Stomach (tissue), 4 donors: Measurements from ENCODE around the gene HIF1A.

Experiments
- EP300 ChIP-seq: sonication (generic); formaldehyde crosslinking; IDR thresholded peaks from one replicate; pipeline ENCODE4 v1.6.1; 2017; ENCODE audit warnings: antibody characterized with exemption
- TF ChIP-seq, protein P1 (sequence below), 7 experiments: fragments of 450-650 bp in 4 of 7; fragments of 200-600 bp in 3 of 7; sonication (generic) in 3 of 7; IDR thresholded peaks; one replicate each; pipeline ENCODE4 v1.5.1; 2016 to 2019; ENCODE audit warnings: antibody characterized with exemption in 7 of 7, control low read depth in 2 of 7, mild to moderate bottlenecking in 1 of 7

DNA sequence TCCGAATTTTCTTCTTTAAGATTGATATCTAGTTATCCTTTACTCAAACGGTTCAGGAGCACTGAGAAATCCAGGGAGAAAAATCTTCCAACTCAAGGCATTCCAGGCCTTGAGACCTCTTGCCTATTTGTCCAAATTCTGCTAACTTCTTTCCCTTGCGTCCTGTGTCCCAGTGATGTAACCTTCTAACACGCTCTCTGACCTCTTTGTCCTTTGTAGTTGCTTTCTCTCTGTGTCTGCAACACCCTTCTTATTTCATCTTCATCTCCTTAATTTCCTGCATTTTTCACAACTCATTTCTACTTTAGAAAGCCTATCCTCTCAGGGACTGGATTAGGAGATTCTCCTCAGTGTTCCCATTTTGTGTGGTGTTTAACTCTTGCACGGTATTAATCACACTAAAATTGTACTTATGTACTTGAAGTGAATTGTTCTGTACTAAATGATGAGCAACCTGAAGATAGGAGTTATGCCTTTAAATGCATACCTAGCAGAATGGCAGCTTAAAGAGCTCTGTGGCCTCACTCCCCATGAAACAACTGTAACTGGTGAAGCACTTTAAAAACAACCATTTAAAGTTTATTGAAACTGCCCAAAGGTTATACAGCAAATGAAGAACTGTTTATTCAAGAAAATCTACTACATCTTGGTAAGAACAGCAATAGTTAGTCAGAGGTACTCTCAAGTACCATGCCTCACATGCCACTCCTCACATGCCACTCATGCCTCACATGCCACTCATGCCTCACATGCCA lies 59.5 kb downstream of the HIF1A start:
- TF ChIP-seq, protein P1, sequence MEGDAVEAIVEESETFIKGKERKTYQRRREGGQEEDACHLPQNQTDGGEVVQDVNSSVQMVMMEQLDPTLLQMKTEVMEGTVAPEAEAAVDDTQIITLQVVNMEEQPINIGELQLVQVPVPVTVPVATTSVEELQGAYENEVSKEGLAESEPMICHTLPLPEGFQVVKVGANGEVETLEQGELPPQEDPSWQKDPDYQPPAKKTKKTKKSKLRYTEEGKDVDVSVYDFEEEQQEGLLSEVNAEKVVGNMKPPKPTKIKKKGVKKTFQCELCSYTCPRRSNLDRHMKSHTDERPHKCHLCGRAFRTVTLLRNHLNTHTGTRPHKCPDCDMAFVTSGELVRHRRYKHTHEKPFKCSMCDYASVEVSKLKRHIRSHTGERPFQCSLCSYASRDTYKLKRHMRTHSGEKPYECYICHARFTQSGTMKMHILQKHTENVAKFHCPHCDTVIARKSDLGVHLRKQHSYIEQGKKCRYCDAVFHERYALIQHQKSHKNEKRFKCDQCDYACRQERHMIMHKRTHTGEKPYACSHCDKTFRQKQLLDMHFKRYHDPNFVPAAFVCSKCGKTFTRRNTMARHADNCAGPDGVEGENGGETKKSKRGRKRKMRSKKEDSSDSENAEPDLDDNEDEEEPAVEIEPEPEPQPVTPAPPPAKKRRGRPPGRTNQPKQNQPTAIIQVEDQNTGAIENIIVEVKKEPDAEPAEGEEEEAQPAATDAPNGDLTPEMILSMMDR (IDR thresholded peaks at IDR 0.05) = no peak
- TF ChIP-seq EP300 = no peak
